Endothelial cell (in vitro differentiated cells): Measurements from ENCODE around the gene EZR. TPM values are rescaled to one million over a fixed set of nuclear protein-coding genes. Genes with fewer than 3 reads are reported as not detected.

Experiments used
- DNase-seq: peaks from one replicate; pipeline ENCODE4 v3.0.0; 2021; ENCODE audit warnings: low spot score
- H3K27ac Mint-ChIP-seq: one replicate; pipeline ENCODE4 v1.8.0; 2021; ENCODE audit warnings: mixed read lengths, inconsistent platforms; ENCODE audit not compliant: unreplicated experiment
- H3K27me3 Mint-ChIP-seq: one replicate; pipeline ENCODE4 v1.8.0; 2021; ENCODE audit warnings: mild to moderate bottlenecking, moderate library complexity, mixed read lengths, inconsistent platforms; ENCODE audit not compliant: unreplicated experiment
- H3K36me3 Mint-ChIP-seq: one replicate; pipeline ENCODE4 v1.8.0; 2021; ENCODE audit warnings: mild to moderate bottlenecking, low read depth, mixed read lengths, inconsistent platforms; ENCODE audit not compliant: unreplicated experiment
- H3K4me1 Mint-ChIP-seq: one replicate; pipeline ENCODE4 v1.8.0; 2021; ENCODE audit warnings: mild to moderate bottlenecking, mixed read lengths, inconsistent platforms; ENCODE audit not compliant: unreplicated experiment
- H3K4me3 Mint-ChIP-seq: one replicate; pipeline ENCODE4 v1.8.0; 2021; ENCODE audit warnings: mild to moderate bottlenecking, mixed read lengths, inconsistent platforms; ENCODE audit not compliant: unreplicated experiment
- H3K9me3 Mint-ChIP-seq: one replicate; pipeline ENCODE4 v1.8.0; 2021; ENCODE audit warnings: mixed read lengths, inconsistent platforms; ENCODE audit not compliant: unreplicated experiment
- CTCF ChIP-seq: fragments of 200-600 bp; sonication (generic); IDR thresholded peaks from one replicate; pipeline ENCODE4 v1.5.0; 2021; ENCODE audit warnings: antibody characterized with exemption; ENCODE audit not compliant: unreplicated experiment
- total RNA-seq: library from RNA; stranded (reverse); fragmentation: NEBNext Ultra II Directional; extraction: Animal tissue kit (Norgen Biotek cat#: 25700); gene quantifications from one replicate; pipeline ENCODE4 v1.2.1, GENCODE V29; 2021; ENCODE audit not compliant: unreplicated experiment

The EZR gene
- total RNA-seq, 1 donor from 2014 or later, result 125 TPM

DNA sequence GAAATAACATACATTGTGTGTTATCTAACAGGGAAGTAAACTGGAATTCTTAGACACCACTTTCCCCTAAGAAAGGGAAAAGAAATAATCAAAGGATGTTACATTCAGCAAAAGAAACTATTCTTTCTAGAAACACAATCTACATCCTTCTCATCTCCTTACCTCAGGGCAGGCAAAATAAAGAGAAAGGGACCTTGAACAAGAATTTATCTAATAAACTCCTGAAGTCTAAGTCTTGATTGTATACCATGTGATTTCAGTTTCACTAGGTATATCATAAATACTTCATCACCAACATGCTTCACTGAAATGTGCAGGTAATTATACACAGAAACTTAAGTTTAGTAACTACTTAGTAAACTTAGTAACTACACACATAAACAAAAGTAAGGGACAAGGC is 15.0 kb downstream of the EZR start:
- no peak for DNase-seq
- H3K4me3 Mint-ChIP-seq, result peak overlapping the region; percentile 72
- H3K27me3 Mint-ChIP-seq, result peaks cover 4% of the 10 kb centered on the region
- H3K36me3 Mint-ChIP-seq, result peaks cover 12% of the 10 kb centered on the region
- H3K9me3 Mint-ChIP-seq, result no peaks in the 10 kb centered on the region
- TF ChIP-seq CTCF, result no peak
- H3K27ac Mint-ChIP-seq, result peak overlapping the region; percentile 95
- H3K4me1 Mint-ChIP-seq, result peaks cover 87% of the 10 kb centered on the region

- peaks cover 12% of the 10 kb centered on the region for H3K36me3 Mint-ChIP-seq
- peak overlapping the region; percentile 72 for H3K4me3 Mint-ChIP-seq
- TF ChIP-seq CTCF, result no peak
- DNase-seq, result peak; percentile 27
- H3K9me3 Mint-ChIP-seq, result no peaks in the 10 kb centered on the region
- peaks cover 4% of the 10 kb centered on the region for H3K27me3 Mint-ChIP-seq
- H3K4me1 Mint-ChIP-seq, result peaks cover 86% of the 10 kb centered on the region
- peak overlapping the region; percentile 95 for H3K27ac Mint-ChIP-seq
These were observed 15.4 kb downstream of the EZR start for GRCh38 chr6:158803733-158804143.

GRCh38 chr6:158801655-158802294 is 17.4 kb downstream of the EZR start:
- H3K4me1 Mint-ChIP-seq, result peaks cover 72% of the 10 kb centered on the region
- no peak for DNase-seq
- H3K27ac Mint-ChIP-seq, result peak overlapping the region; percentile 59
- no peak overlapping the region for H3K4me3 Mint-ChIP-seq
- H3K9me3 Mint-ChIP-seq, result no peaks in the 10 kb centered on the region
- peaks cover 4% of the 10 kb centered on the region for H3K27me3 Mint-ChIP-seq
- H3K36me3 Mint-ChIP-seq, result peaks cover 9% of the 10 kb centered on the region
- TF ChIP-seq CTCF, result no peak

GRCh38 chr6:158799051-158799792 is 19.9 kb downstream of the EZR start:
- no peak overlapping the region for H3K27ac Mint-ChIP-seq
- no peaks in the 10 kb centered on the region for H3K36me3 Mint-ChIP-seq
- TF ChIP-seq CTCF, result no peak
- H3K27me3 Mint-ChIP-seq, result peaks cover 2% of the 10 kb centered on the region
- H3K4me1 Mint-ChIP-seq, result peaks cover 54% of the 10 kb centered on the region
- no peak overlapping the region for H3K4me3 Mint-ChIP-seq
- H3K9me3 Mint-ChIP-seq, result no peaks in the 10 kb centered on the region
- DNase-seq, result no peak

DNA sequence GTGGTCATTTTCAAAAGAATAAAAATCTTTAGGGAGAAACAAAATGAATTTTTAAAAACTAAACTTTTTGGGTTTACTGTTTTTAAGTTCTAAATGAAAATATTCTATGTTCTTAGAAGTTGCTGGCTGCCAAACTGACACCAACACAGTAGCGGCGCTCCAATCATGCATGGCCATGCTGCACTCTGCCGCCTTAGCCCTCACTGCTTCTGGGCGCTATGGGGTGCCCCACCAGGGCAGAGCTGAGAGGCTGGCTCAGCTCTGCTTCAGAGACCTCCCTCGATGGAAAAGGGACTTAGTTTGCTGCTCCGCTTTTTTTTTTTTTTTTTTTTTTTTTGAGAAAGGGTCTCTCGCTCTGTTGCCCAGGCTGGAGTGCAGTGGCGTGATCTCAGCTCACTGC is 20.9 kb downstream of the EZR start:
- Mint-ChIP-seq H3K36me3 (no peaks in the 10 kb centered on the region), H3K9me3 (no peaks in the 10 kb centered on the region), H3K27me3 (peaks cover 2% of the 10 kb centered on the region), H3K4me1 (peaks cover 46% of the 10 kb centered on the region), H3K27ac (no peak overlapping the region), H3K4me3 (no peak overlapping the region)
- TF ChIP-seq CTCF, result no peak
- no peak for DNase-seq
